Activated T-cell treated with anti-CD3 and anti-CD28 coated beads for 4 hours (primary cell): ENCODE data around the gene ADAMTS2.

Experiments used
- DNase-seq: peaks from one replicate; pipeline ENCODE4 v3.0.0-alpha.2; 2020

Gene ADAMTS2

GRCh38 chr5:179263391-179264052 lies 81.7 kb downstream of the ADAMTS2 start:
- no peak for DNase-seq

DNA sequence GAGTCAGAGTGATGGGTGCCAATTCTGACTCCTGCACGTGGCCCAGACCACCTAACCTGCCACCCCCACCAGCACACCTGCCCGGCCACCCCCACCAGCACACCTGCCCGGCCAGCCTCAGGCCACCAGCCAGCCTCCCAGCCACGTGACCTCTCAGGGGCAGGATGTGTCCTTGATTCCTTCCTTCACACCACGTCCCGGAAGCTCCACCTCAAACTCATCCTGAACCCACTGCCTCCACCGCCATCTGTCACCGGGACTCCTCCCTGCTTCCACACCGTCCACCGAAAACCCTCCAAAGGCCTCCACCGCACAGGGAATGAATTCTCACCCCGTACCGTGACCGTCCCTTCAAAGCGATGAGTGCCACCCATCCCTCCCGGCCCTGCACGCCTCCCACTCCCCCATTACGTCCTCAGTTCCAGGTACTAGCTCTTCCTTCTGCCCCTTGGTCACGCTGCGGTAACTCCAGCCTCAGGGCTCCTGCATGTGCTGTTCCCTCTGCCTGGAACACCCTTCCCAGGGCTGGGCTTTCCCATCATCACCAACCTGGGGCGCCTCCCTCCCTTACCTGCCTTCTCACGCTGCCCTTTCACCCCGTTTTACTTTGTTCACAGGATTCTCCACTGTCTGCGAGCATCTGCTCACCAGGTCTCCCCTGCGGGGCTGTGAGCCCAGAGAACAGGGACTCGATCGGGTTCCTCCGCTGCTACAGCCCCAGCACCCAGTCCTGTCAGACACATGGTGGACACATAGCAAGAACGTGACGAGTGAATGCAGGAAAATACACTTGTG lies 82.9 kb downstream of the ADAMTS2 start:
- no peak for DNase-seq

- no peak for DNase-seq
These were observed 83.7 kb downstream of the ADAMTS2 start for GRCh38 chr5:179261301-179262125.

GRCh38 chr5:179260324-179261070 lies 84.8 kb downstream of the ADAMTS2 start:
- no peak for DNase-seq

- no peak for DNase-seq
These were observed 85.4 kb downstream of the ADAMTS2 start for GRCh38 chr5:179259731-179260323.

- no peak for DNase-seq
These were observed 86.1 kb downstream of the ADAMTS2 start for GRCh38 chr5:179258922-179259730.

DNA sequence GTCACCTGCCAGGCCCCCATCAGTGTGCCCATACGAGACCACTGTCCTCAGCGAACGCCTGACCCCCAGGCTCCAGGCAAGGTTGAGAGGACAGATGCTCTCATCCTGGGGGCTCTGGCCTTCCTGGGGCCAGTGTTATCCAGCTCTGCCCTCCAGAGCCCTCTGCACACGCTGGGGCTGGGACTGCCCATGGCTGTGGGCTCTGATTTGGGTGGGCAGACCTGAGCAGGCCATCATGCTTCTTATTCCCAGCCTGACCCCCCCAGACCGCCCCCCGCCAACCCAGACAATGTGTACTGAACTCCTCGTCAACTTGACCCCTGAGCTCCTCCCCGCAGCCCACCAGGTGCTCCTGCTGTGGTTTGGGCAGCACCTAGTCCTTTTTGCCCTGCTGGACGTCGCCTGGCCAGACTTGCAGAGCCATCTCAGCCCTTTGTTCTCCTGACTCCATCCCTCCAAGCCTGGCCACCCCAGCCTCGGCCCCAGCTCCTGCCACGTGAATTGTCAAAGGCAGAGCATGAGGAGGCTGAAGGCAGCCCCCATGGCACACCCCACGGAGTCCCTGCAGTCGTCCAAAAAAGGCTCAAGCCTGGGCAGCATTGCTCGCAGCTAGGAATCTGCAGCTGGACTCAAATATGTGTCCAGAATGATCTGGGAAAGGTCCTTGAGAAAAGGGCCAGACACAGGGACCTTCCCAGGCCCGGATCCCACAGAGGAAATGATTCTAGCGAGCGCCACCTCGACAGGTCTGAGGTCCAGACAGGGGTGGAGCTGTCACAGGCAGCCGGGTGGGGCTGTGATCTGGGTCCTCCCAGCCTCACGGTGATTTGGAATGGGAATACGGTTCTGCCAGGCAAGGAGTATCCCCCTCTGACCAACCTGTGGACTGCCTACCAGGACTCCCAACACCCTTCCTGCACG lies 87.0 kb downstream of the ADAMTS2 start:
- no peak for DNase-seq

DNA sequence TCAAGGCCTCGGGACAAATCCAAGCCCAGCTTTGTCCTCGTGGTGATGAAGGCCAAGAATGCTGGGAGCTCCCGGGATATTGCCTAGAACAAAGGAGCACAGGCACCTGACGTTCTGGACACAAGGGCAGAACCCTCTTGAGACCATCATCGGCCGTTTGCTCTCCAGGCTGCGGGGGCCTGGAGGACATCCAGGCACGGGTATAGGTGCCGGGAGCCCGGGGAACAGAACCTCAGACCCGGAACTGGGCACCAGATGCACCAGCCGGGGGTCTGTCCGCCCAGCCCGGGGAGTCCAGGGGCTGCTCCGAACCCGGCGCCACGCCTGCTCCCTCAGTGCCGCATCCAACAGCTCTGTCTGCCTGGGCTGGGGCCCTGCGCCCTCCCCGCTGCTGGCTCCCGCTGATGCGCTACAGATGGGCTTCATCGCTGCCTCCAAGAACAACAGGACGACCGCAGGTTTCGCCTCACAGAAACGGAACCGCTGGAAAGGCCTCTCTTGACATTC lies 88.0 kb downstream of the ADAMTS2 start:
- no peak for DNase-seq

DNA sequence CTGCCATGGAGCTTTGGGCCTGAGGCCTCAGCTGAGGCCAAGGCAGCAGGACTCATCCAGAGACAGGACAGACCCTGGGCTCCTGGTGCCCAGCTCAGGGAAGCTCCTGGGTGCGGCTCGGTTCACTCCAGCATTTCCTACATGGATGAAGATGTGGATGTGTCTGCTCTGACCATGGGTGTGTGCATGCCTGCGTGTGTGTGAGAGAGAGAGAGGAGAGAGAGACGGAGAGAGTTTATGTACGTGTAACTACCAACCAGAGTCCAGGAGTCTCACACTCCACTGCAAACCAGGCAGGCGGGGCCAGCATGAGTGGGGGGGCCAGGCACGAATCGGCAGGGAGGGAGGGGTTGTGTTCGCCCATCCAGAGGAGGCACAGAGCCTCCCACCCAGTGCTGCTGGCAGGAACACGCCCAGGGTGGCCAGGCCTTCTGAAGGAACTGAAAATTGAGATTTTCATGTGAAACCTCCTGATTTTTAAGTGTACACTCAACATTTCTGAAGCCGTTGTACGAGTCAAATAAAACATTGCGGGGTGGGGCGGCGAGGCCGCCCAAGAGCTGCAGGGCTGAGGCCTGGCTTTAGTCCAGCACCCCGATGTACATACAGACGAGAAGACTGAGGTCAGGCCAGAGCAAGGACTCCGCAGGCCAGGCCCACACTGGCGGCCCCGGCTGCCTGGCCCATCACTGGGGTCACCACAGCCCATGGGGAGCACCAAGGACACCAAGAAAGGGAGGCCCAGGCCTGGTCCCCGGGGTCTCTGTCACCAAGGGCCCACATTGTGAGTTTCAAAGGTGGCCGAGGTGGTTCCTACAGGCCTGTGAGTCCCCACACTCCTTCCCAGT lies 88.7 kb downstream of the ADAMTS2 start:
- DNase-seq, result no peak

DNA sequence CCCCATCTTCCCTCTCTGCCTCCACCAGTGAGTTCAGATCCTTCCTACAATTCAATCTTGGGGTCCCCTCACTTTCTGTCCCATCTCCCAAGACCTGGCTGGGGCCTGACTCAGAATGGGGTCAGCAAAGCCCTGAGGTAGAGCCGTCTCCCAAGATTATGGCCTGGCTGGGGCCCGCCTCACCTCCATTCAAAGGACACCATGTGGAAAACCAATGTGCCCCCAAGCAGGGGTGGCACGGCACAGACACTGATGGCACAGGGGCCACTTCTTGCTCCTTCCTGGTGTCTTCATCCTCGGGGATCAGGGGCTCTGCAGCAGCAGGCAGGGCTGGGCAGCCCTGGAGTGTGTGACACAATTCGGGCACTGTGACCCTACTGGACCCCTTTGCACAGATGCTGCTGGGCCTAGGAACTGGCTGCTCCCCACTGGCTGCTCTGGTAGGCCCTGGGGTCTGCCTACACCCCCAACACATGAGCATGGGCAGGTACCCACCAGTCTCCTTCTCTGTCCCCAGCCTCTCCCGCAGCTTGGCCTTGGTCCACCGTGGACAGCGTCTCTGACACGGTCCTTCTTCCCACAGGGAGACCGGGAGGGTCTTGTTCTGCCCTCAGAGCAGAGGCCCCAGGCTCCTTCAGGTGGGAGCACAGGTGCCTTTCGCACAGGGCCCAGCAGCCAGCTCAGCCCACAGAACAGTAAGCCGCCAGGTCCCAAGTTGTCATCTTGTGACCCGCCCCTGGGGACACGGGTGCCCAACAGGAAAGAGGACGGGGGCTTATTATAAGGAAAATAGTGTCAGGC lies 89.5 kb downstream of the ADAMTS2 start:
- no peak for DNase-seq

DNA sequence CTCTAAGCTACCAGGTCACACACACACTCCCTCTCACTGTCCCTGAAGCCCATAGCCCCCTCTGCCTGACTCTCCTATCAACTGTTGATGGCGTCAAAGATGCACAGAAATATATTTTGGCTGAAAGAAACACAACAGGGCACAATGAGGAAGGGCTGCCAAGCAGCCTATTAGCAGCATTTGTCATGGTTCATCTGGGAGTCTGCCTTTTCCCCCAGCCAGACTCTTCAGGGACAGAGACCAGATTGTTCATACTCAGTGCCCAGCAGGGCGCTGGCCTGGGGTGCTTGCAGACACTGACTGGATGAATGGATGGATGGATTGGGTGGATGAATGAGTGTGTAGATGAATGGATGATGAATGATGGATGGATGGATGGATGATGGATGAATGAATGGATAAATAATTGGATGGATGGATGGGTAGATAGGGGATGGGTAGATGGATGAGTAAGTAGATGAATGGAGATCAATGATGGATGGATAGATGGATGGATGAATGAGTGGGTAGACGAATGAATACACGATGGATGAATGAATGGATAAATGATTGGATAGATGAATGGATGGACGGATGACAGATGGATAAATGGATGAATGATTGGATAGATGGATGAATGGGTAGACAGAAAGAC lies 90.5 kb downstream of the ADAMTS2 start:
- DNase-seq, result no peak

DNA sequence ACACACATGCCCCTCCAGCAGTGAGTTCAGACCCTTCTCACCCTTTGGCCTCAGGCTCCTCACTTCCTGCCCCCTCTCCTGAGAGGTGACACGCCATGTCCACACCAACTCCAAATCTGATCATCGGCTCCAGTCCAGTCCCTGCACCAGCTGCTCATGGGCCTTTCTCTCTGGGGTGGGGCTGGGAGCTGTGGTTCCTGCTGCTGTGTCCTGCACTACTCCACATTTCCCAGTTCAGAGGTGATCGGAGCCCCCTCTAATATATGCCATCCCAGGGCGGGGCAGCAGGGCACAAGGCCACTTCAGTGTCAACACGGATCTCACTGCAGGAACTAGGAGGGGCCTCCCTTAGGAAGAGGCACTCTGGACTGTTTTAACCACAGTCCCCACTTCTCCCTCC lies 91.5 kb downstream of the ADAMTS2 start:
- DNase-seq, result no peak

DNA sequence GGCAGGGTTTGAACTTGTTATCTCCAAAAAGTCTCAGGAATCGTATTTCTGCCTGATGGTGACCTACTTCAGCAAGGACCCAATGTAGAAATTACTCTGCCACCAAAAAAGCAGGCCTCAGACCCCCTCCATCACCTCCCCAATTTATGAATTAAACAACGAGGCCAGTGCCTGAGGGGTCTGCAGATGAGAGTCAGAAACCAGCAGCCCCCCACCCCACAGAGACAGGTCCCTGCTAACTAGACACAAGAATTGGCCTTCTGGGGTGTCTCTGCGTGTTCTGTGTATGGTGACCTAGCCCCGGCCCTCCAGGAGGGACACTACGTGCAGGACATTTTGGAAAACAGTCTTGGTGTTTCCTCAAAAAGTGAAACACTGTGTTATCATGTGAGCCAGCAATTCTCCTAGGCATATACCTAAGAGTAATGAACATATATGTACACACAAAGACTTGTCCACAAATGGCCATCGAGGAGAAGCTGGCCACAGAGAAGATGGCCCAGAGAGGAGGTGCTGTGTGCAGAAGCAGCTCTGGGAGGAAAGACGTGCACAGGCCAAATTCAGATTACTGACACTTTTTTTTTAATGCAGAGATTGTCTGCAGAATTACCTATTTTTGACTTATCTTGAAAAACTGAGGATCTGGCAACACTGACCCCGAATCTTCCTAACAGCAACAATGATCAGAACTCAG lies 93.8 kb downstream of the ADAMTS2 start:
- DNase-seq, result no peak

- DNase-seq, result no peak
These were observed 94.6 kb downstream of the ADAMTS2 start for GRCh38 chr5:179250561-179251225.

GRCh38 chr5:179246227-179246626 lies 99.0 kb downstream of the ADAMTS2 start:
- no peak for DNase-seq

DNA sequence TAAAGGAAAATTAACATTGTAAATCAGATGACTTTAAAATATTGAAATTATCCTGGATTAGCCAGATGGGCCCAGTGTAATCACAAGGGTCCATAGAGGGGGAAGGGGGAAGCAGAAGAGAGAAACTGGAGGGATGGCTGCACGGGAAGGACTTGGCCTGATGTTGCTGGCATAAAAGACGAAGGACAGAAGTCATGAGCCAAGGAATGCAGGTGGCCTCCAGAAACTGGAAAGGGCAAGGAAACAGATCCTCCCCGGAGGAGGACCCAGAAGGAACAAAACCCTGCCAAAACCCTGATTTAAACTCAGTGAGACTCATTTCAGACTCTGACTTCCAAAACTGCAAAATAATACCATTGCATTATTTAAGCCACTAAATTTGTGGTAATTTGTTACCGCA lies 100.2 kb downstream of the ADAMTS2 start:
- DNase-seq, result no peak

GRCh38 chr5:179244044-179244443 lies 101.2 kb downstream of the ADAMTS2 start:
- DNase-seq, result no peak
